Right lobe of liver (tissue), 4 donors: ENCODE data around the gene OR2AE1.

Source experiments
- POLR2A ChIP-seq: fragments of 450-650 bp; IDR thresholded peaks from one replicate; pipeline ENCODE4 v1.6.1; 2017; ENCODE audit warnings: antibody characterized with exemption, mild to moderate bottlenecking
- TF ChIP-seq, protein P1 (sequence below), 4 donors: fragments of 200-600 bp in 3 of 4; fragments of 450-650 bp in 1 of 4; IDR thresholded peaks; one replicate each; pipeline versions ENCODE4 v1.5.1 to v1.8.0; 2016 to 2022; ENCODE audit warnings: antibody characterized with exemption in 4 of 4, mild to moderate bottlenecking in 2 of 4
- donor health status: DM: no; HTN: no; CAD: no.
- donor health status: DM: no; HTN: no; CAD: no.
- donor health status: DM: no; HTN: yes; CAD: no.

DNA sequence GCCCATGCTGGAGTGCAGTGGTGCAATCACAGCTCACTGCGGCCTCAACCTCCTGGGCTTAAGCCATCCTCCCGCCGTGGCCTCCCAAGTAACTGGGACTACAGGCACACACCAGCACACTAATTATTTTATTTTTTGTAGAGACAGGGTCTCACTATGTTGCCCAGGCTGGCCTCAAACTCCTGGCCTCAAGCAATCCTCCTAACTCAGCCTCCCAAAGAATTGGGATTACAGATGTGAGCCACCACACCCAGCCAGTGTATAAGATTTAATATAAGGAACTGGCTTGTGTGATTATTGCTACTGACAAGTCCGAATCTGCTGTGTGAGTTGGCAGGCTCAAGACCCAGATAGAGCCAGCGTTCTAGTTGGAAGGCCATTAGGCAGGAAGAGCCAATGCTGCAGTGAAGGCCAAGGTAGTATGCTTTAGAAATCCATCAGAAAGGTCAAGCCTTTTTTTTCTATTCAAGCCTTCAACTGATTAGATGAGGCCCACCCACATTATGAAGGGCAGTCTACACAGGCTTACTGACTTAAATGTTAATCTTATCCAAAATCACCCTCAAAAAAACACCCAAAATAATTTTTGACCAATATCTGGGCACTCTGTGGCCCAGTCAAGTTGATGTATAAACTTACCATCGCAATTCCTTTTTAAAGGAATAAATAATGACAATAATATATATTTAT is 23.1 kb upstream of the OR2AE1 start:
- TF ChIP-seq, protein P1, sequence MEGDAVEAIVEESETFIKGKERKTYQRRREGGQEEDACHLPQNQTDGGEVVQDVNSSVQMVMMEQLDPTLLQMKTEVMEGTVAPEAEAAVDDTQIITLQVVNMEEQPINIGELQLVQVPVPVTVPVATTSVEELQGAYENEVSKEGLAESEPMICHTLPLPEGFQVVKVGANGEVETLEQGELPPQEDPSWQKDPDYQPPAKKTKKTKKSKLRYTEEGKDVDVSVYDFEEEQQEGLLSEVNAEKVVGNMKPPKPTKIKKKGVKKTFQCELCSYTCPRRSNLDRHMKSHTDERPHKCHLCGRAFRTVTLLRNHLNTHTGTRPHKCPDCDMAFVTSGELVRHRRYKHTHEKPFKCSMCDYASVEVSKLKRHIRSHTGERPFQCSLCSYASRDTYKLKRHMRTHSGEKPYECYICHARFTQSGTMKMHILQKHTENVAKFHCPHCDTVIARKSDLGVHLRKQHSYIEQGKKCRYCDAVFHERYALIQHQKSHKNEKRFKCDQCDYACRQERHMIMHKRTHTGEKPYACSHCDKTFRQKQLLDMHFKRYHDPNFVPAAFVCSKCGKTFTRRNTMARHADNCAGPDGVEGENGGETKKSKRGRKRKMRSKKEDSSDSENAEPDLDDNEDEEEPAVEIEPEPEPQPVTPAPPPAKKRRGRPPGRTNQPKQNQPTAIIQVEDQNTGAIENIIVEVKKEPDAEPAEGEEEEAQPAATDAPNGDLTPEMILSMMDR (IDR thresholded peaks at IDR 0.05), result no peak
- TF ChIP-seq POLR2A, result no peak
